ENCODE data around the gene APBA1. TPM values are rescaled to one million over a fixed set of nuclear protein-coding genes. Genes with fewer than 3 reads are reported as not detected.

APBA1 gene
- total RNA-seq, 1 experiment from 2014 or later: 1.8 TPM

GRCh38 chr9:69391946-69392345 is 280.2 kb downstream of the APBA1 start:
- Mint-ChIP-seq H3K9me3 (no peaks in the 10 kb centered on the region), H3K4me3 (no peak overlapping the region), H3K4me1 (peaks cover 0 to 7% of the 10 kb centered on the region in 2 experiments; a peak in 2 of 4 replicates), H3K27me3 (ENCODE audit: low read depth) (no peaks in the 10 kb centered on the region), H3K27ac (peak overlapping the region in 1 of 3 experiments; percentile 81; a peak in 1 of 7 replicates), H3K36me3 (ENCODE audit: insufficient read depth in 1 of 3, low read depth in 3 of 3) (peaks cover 7 to 56% (median 10%) of the 10 kb centered on the region in 3 experiments; a peak in 5 of 7 replicates)
- no peaks in the 10 kb centered on the region for H3K79me1 ChIP-seq (ENCODE audit: insufficient read depth, low read depth, low read length, poor library complexity, severe bottlenecking)
- H3K4me1 ChIP-seq (ENCODE audit: insufficient read depth, low read length): no peaks in the 10 kb centered on the region
- no peak overlapping the region for H3K23ac ChIP-seq (ENCODE audit: insufficient read length, low read depth, low read length)
- DNase-seq: no peak
- H3K4ac ChIP-seq (ENCODE audit: low read depth, low read length): no peak overlapping the region
- no peak overlapping the region for H4K5ac ChIP-seq (ENCODE audit: insufficient read length, low read depth, low read length)
- no peak overlapping the region for H2BK20ac ChIP-seq (ENCODE audit: low read depth, low read length, poor library complexity, severe bottlenecking)
- H3K9me3 ChIP-seq (ENCODE audit: control insufficient read depth, low read depth, low read length): no peaks in the 10 kb centered on the region
- H2BK120ac ChIP-seq (ENCODE audit: low read depth, low read length, poor library complexity, severe bottlenecking): no peak overlapping the region
- TF ChIP-seq, protein P1, sequence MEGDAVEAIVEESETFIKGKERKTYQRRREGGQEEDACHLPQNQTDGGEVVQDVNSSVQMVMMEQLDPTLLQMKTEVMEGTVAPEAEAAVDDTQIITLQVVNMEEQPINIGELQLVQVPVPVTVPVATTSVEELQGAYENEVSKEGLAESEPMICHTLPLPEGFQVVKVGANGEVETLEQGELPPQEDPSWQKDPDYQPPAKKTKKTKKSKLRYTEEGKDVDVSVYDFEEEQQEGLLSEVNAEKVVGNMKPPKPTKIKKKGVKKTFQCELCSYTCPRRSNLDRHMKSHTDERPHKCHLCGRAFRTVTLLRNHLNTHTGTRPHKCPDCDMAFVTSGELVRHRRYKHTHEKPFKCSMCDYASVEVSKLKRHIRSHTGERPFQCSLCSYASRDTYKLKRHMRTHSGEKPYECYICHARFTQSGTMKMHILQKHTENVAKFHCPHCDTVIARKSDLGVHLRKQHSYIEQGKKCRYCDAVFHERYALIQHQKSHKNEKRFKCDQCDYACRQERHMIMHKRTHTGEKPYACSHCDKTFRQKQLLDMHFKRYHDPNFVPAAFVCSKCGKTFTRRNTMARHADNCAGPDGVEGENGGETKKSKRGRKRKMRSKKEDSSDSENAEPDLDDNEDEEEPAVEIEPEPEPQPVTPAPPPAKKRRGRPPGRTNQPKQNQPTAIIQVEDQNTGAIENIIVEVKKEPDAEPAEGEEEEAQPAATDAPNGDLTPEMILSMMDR (conservative IDR thresholded peaks at IDR 0.05): no peak
- no peaks in the 10 kb centered on the region for H3K23me2 ChIP-seq (ENCODE audit: insufficient read length, low read depth, low read length, poor library complexity, severe bottlenecking)
- no peak overlapping the region for H2BK5ac ChIP-seq (ENCODE audit: insufficient read length, low read length)
- H2AK5ac ChIP-seq (ENCODE audit: insufficient read length, low read length): no peak overlapping the region
- no peak overlapping the region for H4K8ac ChIP-seq (replicated peaks; ENCODE audit: insufficient read length, low read depth, low read length)
- H3K14ac ChIP-seq (ENCODE audit: insufficient read depth, low read length): no peak overlapping the region
- no peak overlapping the region for H3K18ac ChIP-seq (ENCODE audit: insufficient read length, low read depth, low read length)
- no peak overlapping the region for H3K27ac ChIP-seq (ENCODE audit: insufficient read length, low read depth, low read length)
- no peak overlapping the region for H2BK12ac ChIP-seq (ENCODE audit: insufficient read length, low read depth, low read length)
- H3K56ac ChIP-seq (ENCODE audit: insufficient read length, low read depth, low read length): no peak overlapping the region
- H4K20me1 ChIP-seq (ENCODE audit: control insufficient read depth, insufficient read depth, insufficient read length): no peaks in the 10 kb centered on the region
- no peak overlapping the region for H2BK15ac ChIP-seq (ENCODE audit: low read depth, low read length)
- H4K91ac ChIP-seq (ENCODE audit: insufficient read length, low read depth, low read length): no peak overlapping the region
- H3K27me3 ChIP-seq (ENCODE audit: insufficient read depth, low read length): no peaks in the 10 kb centered on the region
- H3T11ph ChIP-seq (ENCODE audit: low read length): no peak overlapping the region
- H2AFZ ChIP-seq (ENCODE audit: low read length): no peak overlapping the region
- H3K79me2 ChIP-seq (ENCODE audit: insufficient read depth, low read length): no peaks in the 10 kb centered on the region
- no peak overlapping the region for H3K9ac ChIP-seq (ENCODE audit: extremely low read depth, insufficient read length, low read length)
- no CpG with 5 or more reads among the region's 7 CpGs for WGBS (ENCODE audit: extremely low coverage, insufficient read length, low lambda C conversion rate)
- no peak overlapping the region for H3K4me2 ChIP-seq (ENCODE audit: insufficient read depth, insufficient read length, low read length)

Measured in H9 (cell line).